Vagina (tissue), 2 donors: Measurements from ENCODE around the gene MYO10. TPM values are rescaled to one million over a fixed set of nuclear protein-coding genes. Genes with fewer than 3 reads are reported as not detected.
A peak's percentile ranks its signal among the peaks of the same experiment; 100 is the strongest.

ENCODE experiments used
- DNase-seq, 2 donors: peaks; one replicate each; pipeline ENCODE4 v3.0.0-alpha.2; 2017; ENCODE audit errors: extremely low spot score in 2 of 2
- H3K27ac ChIP-seq: fragments of 200-600 bp; sonication (generic); one replicate; pipeline ENCODE4 v1.5.1; 2019
- H3K27me3 ChIP-seq: fragments of 200-600 bp; sonication (generic); one replicate; pipeline ENCODE4 v1.5.1; 2019
- H3K36me3 ChIP-seq, 2 donors: fragments of 200-600 bp; sonication (generic); one replicate each; pipeline ENCODE4 v1.5.1; 2017 to 2019
- H3K4me1 ChIP-seq: fragments of 200-600 bp; sonication (generic); one replicate; pipeline ENCODE4 v1.5.1; 2019
- H3K4me3 ChIP-seq, 2 donors: fragments of 200-600 bp; sonication (generic); 1 replicate in 1 of 2; 2 replicates in 1 of 2; pipeline ENCODE4 v1.5.1; 2016 to 2019
- H3K9me3 ChIP-seq: fragments of 200-600 bp; sonication (generic); one replicate; pipeline ENCODE4 v1.5.1; 2019
- CTCF ChIP-seq, 3 experiments: fragments of 450-650 bp in 2 of 3; fragments of 200-600 bp in 1 of 3; sonication (generic) in 1 of 3; IDR thresholded peaks; one replicate each; pipeline ENCODE4 v1.5.1; 2017 to 2019; ENCODE audit warnings: antibody characterized with exemption in 3 of 3, mild to moderate bottlenecking in 2 of 3, moderate library complexity in 2 of 3
- POLR2A ChIP-seq, 2 donors: fragments of 450-650 bp; IDR thresholded peaks; one replicate each; pipeline ENCODE4 v1.6.1; 2017; ENCODE audit warnings: antibody characterized with exemption in 2 of 2, mild to moderate bottlenecking in 2 of 2, moderate library complexity in 2 of 2
- POLR2AphosphoS5 ChIP-seq, 2 donors: sonication (generic); formaldehyde crosslinking; IDR thresholded peaks; one replicate each; pipeline ENCODE4 v1.9.0; 2017; ENCODE audit warnings: antibody characterized with exemption in 2 of 2, mild to moderate bottlenecking in 2 of 2, low read depth in 1 of 2; ENCODE audit not compliant: insufficient read depth in 1 of 2
- intact Hi-C: fragments of 100-400 bp; cut with DNase I; formaldehyde crosslinking; loops from one replicate; pipeline ENCODE4 v1.15.1; 2023
- total RNA-seq: library from RNA; depleted of rRNA; stranded (reverse); fragments of >200 nt; gene quantifications from one replicate; pipeline ENCODE4 v1.2.3, GENCODE V29; 2016

The MYO10 gene
- total RNA-seq, 1 donor from 2014 or later = 22.1 TPM

- H3K4me3 ChIP-seq = no peak overlapping the region
- no peak overlapping the region for H3K27ac ChIP-seq
- H3K9me3 ChIP-seq = no peaks in the 10 kb centered on the region
- H3K4me1 ChIP-seq = peaks cover 13% of the 10 kb centered on the region
- no peak for DNase-seq
- no peaks in the 10 kb centered on the region for H3K36me3 ChIP-seq
- no peak for TF ChIP-seq POLR2AphosphoS5 (IDR thresholded peaks at IDR 0.05; ENCODE audit: insufficient read depth in 1 of 2, low read depth in 1 of 2)
- TF ChIP-seq POLR2A (IDR thresholded peaks at IDR 0.05) = no peak
- TF ChIP-seq CTCF (IDR thresholded peaks at IDR 0.05) = no peak
- no peaks in the 10 kb centered on the region for H3K27me3 ChIP-seq
- intact Hi-C loops = no loop called here
These were observed 28.8 kb downstream of the MYO10 start for GRCh38 chr5:16907270-16907669.

DNA sequence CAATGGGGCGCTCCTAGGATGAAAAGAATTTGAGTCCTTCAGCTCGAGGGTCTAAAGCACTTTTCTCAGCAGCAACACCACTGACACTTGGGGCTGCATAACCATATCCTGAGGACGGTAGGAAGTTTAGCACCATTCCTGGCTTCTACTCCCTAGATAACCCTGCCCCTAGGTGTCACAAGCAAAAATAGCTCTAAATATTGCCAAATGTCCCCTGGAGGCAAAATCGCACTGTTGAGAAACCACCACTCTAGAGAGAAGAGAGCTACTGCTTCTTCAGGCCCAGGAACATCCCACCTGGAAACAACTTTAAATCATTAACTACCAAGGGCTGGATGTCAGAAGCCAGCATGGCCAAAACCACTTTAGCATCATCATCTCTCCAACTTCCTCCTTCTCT is 29.8 kb downstream of the MYO10 start:
- TF ChIP-seq POLR2AphosphoS5 (IDR thresholded peaks at IDR 0.05; ENCODE audit: insufficient read depth in 1 of 2, low read depth in 1 of 2) = no peak
- TF ChIP-seq POLR2A (IDR thresholded peaks at IDR 0.05) = no peak
- no peak for TF ChIP-seq CTCF (IDR thresholded peaks at IDR 0.05)
- no peak for DNase-seq
- Histone ChIP-seq H3K4me3 (no peak overlapping the region), H3K27ac (no peak overlapping the region), H3K36me3 (no peaks in the 10 kb centered on the region), H3K9me3 (no peaks in the 10 kb centered on the region), H3K4me1 (peaks cover 13% of the 10 kb centered on the region), H3K27me3 (no peaks in the 10 kb centered on the region)
- intact Hi-C loops = no loop called here

GRCh38 chr5:16903480-16904300 is 32.4 kb downstream of the MYO10 start:
- DNase-seq = no peak
- Histone ChIP-seq H3K27ac (no peak overlapping the region), H3K4me3 (no peak overlapping the region), H3K27me3 (no peaks in the 10 kb centered on the region), H3K4me1 (peaks cover 13% of the 10 kb centered on the region), H3K9me3 (no peaks in the 10 kb centered on the region), H3K36me3 (no peaks in the 10 kb centered on the region)
- TF ChIP-seq POLR2AphosphoS5 (IDR thresholded peaks at IDR 0.05; ENCODE audit: insufficient read depth in 1 of 2, low read depth in 1 of 2) = no peak
- no peak for TF ChIP-seq CTCF (IDR thresholded peaks at IDR 0.05)
- no peak for TF ChIP-seq POLR2A (IDR thresholded peaks at IDR 0.05)
- intact Hi-C loops = no loop called here

GRCh38 chr5:16902846-16903245 is 33.2 kb downstream of the MYO10 start:
- Histone ChIP-seq H3K27ac (no peak overlapping the region), H3K4me3 (no peak overlapping the region), H3K4me1 (peaks cover 14% of the 10 kb centered on the region), H3K27me3 (no peaks in the 10 kb centered on the region), H3K9me3 (no peaks in the 10 kb centered on the region), H3K36me3 (no peaks in the 10 kb centered on the region)
- TF ChIP-seq POLR2AphosphoS5 (IDR thresholded peaks at IDR 0.05; ENCODE audit: insufficient read depth in 1 of 2, low read depth in 1 of 2) (peak in 1 of 2 donors; percentile 21), POLR2A (IDR thresholded peaks at IDR 0.05) (no peak)
- no peak for DNase-seq
- intact Hi-C loops = no loop called here

GRCh38 chr5:16901021-16901644 is 35.0 kb downstream of the MYO10 start:
- DNase-seq = no peak
- intact Hi-C loops = no loop called here
- no peak overlapping the region for H3K27ac ChIP-seq
- no peak for TF ChIP-seq POLR2A (IDR thresholded peaks at IDR 0.05)
- no peak for TF ChIP-seq POLR2AphosphoS5 (IDR thresholded peaks at IDR 0.05; ENCODE audit: insufficient read depth in 1 of 2, low read depth in 1 of 2)
- H3K36me3 ChIP-seq = no peaks in the 10 kb centered on the region
- H3K9me3 ChIP-seq = no peaks in the 10 kb centered on the region
- no peaks in the 10 kb centered on the region for H3K27me3 ChIP-seq
- peaks cover 29% of the 10 kb centered on the region for H3K4me1 ChIP-seq
- H3K4me3 ChIP-seq = no peak overlapping the region

GRCh38 chr5:16899171-16899570 is 36.9 kb downstream of the MYO10 start:
- Histone ChIP-seq H3K27ac (no peak overlapping the region), H3K4me1 (peaks cover 30% of the 10 kb centered on the region)
- intact Hi-C loops = no loop called here

More at GRCh38 chr5:16899171-16899570, 36.9 kb downstream of the MYO10 start:
- Histone ChIP-seq H3K9me3 (no peaks in the 10 kb centered on the region), H3K4me3 (no peak overlapping the region), H3K27me3 (no peaks in the 10 kb centered on the region), H3K36me3 (no peaks in the 10 kb centered on the region)
- no peak for DNase-seq
- TF ChIP-seq POLR2A (IDR thresholded peaks at IDR 0.05) = no peak
- TF ChIP-seq POLR2AphosphoS5 (IDR thresholded peaks at IDR 0.05; ENCODE audit: insufficient read depth in 1 of 2, low read depth in 1 of 2) = no peak
- TF ChIP-seq CTCF (IDR thresholded peaks at IDR 0.05) = no peak
